Right ventricle myocardium superior (tissue), 1 donor: ENCODE data around the gene GALNT2. TPM values are rescaled to one million over a fixed set of nuclear protein-coding genes. Genes with fewer than 3 reads are reported as not detected.
A peak's percentile ranks its signal among the peaks of the same experiment; 100 is the strongest.

Source experiments
- ATAC-seq: fragments of 200-7000 bp; cut with Tn5 transposase; one replicate; pipeline ENCODE4 v1.9.1; 2020; ENCODE audit warnings: mild to moderate bottlenecking; ENCODE audit not compliant: poor library complexity
- DNase-seq: peaks from one replicate; pipeline ENCODE4 v3.0.0-alpha.2; 2020
- intact Hi-C: fragments of 100-400 bp; cut with DNase I; formaldehyde crosslinking; loops from one replicate; pipeline ENCODE4 v1.11.2; 2022
- total RNA-seq: library from RNA; stranded (reverse); fragmentation: NEBNext Ultra II Directional; extraction: Animal tissue kit (Norgen Biotek cat#: 25700); gene quantifications from one replicate; pipeline ENCODE4 v1.2.1, GENCODE V29; 2021
- donor health status: DM: no; HTN: yes; CAD: no; lungs with severe emphysema.

The GALNT2 gene
- total RNA-seq, 1 donor from 2014 or later: 21.2 TPM

DNA sequence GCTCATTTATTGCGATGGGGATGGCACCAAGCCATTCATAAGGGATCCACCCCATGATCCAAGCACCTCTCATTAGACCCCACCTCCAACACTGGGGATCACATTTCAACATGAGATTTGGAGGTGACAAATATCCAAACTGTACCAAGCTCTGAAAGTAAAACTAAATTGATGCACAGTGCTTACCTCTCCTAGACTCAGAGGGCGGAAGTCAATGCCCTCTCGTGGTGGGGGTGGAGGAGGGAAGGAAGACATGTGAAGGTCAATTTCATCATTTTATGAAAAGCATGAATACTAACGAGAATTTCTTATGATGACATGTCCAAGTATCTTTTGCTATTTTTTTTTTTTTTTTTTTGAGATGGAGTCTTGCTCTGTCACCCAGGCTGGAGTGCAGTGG lies 239.1 kb downstream of the GALNT2 start:
- DNase-seq: no peak
- no peak for ATAC-seq
- intact Hi-C loops: no loop called here

DNA sequence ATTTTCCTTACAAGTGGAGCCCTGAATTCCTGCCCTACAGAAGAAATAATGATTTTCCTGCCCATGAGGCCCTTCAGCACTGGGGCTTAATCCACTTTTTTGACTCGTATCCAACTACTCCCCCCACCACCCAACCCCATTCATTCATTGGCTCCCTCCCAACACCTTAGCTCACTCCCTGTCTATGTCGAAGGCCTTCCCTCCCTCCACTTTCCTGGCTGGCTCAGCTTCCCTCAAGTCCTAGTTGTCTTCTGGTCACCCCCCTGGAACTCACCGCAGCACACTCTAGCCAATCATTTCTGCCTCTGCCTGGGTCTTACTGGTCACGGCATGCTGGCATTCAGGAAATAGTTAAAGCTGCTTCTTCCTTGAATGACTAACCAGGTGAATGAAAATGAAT lies 240.2 kb downstream of the GALNT2 start:
- DNase-seq (no peak), ATAC-seq (no peak)
- intact Hi-C loops: no loop called here

- ATAC-seq: no peak
- intact Hi-C loops: no loop called here
These were observed 241.0 kb downstream of the GALNT2 start for GRCh38 chr1:230308039-230308438.

DNA sequence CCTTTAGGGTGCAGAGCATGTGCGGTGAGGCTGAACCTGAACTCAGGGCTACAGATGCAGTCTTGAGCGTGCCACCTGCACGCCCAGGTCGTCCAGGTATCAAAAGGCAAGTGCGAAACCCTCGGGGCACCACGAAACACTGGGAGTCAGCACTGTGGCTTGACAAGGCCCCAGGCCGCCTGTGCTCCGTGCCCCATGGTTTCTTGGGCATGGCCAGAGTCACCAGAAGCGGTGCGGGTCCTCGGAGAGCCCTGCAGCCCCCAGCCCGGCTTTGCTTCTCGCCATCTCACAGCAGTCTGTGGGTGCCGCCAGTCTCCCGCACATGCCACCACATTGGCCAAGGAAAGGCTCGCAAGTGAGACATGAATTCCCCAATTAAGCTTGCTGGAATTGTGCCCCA lies 241.8 kb downstream of the GALNT2 start:
- no peak for DNase-seq
- intact Hi-C loops: no loop called here
- no peak for ATAC-seq

More at GRCh38 chr1:230308039-230308438, 241.0 kb downstream of the GALNT2 start:
- peak; percentile 81 for DNase-seq

DNA sequence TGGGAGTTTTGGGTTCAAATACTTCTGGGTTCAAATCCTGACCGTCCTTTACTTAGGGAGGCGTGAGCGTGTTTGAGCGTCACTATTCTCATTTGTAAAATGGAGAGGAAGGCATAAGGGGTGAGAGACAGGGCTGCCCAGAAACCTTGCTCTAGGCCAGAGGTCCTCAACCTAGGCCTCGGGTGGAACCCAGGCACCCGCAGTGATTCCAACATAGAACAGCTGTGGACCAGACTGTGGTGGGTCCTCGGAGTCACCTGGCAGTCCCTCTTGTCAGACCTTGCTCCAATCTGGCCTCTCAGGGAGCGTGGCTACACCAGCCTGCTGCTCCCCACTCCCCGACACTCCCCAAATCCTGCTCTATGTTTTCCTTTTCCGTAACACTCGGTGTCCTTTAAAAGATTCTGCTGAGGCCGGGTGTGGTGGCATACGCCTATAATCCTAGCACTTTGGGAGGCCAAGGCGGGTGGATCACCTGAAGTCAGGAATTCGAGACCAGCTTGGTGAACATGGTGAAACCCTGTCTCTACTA lies 242.7 kb downstream of the GALNT2 start:
- intact Hi-C loops: loop anchor here (2.0 kb wide), 1 partner anchor 649 kb away; no protein-coding TSS in a partner anchor
- DNase-seq: no peak
- no peak for ATAC-seq

GRCh38 chr1:230310381-230311163 lies 243.5 kb downstream of the GALNT2 start:
- peak; percentile 88 for DNase-seq
- ATAC-seq: peak; percentile 94
- intact Hi-C loops: loop anchor here (2.0 kb wide), 1 partner anchor 650 kb away; no protein-coding TSS in a partner anchor

GRCh38 chr1:230312676-230313075 lies 245.6 kb downstream of the GALNT2 start:
- no peak for DNase-seq
- intact Hi-C loops: no loop called here
- ATAC-seq: no peak

- ATAC-seq: no peak
- intact Hi-C loops: no loop called here
- no peak for DNase-seq
These were observed 246.6 kb downstream of the GALNT2 start for GRCh38 chr1:230313453-230314141.

GRCh38 chr1:230314142-230314470 lies 247.1 kb downstream of the GALNT2 start:
- no peak for DNase-seq

GRCh38 chr1:230315099-230315498 lies 248.1 kb downstream of the GALNT2 start:
- ATAC-seq: no peak
- intact Hi-C loops: no loop called here
- no peak for DNase-seq

More at GRCh38 chr1:230314142-230314470, 247.1 kb downstream of the GALNT2 start:
- intact Hi-C loops: no loop called here
- ATAC-seq: no peak

DNA sequence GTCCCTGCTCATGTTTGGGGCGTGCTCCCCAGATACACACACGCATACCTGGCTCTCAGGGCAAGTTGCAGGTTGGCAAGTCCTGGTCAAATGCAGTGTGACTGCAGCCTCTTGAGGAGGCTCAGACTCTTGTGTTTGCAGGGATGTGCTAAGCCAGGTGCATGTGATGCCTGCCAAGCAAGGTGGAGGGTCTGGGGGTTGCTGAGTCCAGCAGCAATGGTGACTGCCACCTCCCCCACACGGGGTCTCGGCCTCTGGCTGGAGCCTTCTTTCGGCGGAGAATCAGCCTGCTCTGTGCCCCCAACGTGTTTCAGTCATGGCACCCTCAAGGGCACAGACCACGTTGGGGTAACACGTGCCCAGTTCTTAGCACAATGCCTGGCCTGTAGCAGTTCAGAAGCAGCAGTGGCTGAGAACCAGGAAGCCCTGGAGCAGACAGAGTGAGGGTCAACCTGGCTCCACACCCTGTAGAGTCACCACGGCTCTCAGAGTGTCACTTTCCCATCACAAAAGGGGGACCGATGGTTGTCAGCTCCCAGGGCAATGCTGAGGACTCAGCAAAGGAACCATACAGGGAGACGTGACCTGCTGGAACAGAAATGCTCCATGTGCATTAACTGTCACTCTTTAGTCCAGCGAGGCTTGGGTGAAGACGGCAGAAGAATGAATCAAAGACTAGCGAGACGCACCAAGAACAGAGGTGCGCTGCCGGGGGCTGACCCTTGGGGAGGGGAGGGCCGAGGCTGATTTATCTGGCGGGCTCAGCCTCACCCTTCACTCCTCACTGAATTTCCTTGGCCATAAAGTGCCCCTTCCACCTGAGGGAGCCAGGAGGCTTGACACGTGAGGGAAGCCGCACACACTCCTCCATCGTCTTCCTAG lies 250.1 kb downstream of the GALNT2 start:
- intact Hi-C loops: no loop called here
- no peak for DNase-seq
- ATAC-seq: no peak

DNA sequence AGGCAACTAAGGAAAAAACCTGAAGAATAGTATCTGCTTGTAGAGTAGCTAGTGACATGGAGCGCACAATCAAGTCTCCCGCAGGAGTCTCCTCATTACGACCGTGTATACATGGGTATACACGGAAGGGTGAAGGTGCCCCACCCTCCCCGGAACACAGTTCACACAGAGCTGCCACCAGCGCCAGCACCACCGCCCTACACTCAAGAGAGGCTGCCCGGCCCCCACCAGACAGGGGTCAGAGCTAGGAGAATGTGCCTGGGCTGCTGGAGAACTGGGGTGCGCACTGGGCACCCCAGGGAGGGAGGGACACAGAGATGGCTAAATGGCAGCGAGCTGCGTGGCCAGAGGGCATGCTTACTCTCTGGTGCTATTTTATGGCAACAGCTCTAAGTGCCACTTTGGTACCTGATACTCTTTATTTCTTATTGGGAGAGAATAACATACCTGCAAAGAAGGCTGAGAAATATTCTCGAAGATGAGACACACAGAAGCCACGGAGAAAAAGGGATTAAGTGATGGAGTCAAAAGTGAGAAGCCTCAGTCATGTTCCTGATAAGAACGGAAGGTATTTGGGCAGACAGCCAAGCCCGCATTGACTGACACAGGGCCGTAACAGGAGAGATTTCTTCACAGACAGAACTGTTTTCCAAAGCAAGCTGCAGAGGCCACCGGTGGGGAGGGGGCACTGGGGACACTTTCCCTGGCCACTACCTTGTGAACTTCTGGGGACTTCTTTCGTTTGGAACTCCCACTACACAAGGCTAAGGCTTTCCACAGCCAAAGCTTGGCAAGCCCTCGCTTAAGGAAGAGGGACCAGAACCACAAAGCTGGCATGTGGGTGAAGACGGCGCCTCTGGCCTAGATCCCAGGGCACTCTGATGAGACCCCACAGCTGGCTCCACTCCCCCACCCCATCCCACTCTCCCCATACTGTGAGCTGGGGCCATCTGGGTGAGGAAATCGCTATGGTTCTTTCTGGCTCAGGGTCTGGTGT lies 251.1 kb downstream of the GALNT2 start:
- ATAC-seq (no peak), DNase-seq (no peak)
- intact Hi-C loops: no loop called here

GRCh38 chr1:230319014-230319747 lies 252.1 kb downstream of the GALNT2 start:
- ATAC-seq: no peak
- intact Hi-C loops: no loop called here
- DNase-seq: no peak

- DNase-seq (no peak), ATAC-seq (no peak)
- intact Hi-C loops: no loop called here
These were observed 253.8 kb downstream of the GALNT2 start for GRCh38 chr1:230320804-230321203.

DNA sequence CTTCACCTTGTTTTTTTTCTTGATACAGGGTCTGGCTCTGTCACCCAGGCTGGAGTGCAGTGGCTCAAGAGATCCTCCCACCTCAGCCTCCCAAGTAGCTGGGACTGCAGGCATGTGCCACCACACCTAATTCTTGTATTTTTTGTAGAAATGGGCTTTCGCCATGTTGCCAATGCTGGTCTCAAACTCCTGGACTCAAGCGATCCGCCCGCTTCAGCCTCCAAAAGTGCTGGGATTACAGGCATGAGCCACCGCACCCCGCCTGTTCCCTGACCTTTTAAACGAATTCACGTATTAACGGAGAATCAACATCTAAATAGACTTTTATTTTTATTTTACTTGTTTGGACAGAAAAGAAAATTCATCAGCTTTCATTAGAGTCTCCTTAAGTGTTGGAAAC lies 254.3 kb downstream of the GALNT2 start:
- ATAC-seq: no peak
- no peak for DNase-seq
- intact Hi-C loops: no loop called here

- DNase-seq: peak; percentile 72
- peak; percentile 87 for ATAC-seq
- intact Hi-C loops: no loop called here
These were observed 254.8 kb downstream of the GALNT2 start for GRCh38 chr1:230321741-230322420.

DNA sequence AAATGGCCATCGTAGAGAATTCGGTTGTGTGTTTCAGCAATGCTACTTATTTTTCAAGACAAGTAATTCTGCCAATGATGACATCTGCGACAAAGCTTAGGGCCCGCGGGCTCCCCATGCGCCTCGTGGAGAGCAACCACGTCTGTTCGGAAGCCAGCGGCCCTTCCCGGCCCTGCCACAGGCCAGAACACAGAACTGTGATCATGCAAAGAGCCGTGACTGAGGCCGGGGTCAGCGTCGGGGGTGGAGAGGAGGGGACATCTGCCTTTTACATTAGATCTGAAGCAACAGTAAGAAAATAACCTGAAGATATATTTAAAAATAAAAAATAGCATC lies 255.4 kb downstream of the GALNT2 start:
- no peak for DNase-seq
- ATAC-seq: peak; percentile 29
- intact Hi-C loops: no loop called here
